Brain microvascular endothelial cell (primary cell): ENCODE data around the gene GPC5.
A peak's percentile ranks its signal among the peaks of the same experiment; 100 is the strongest.
"Not testable (repeated sequence)": the region's sequence is repeated elsewhere in the genome, so short reads cannot be mapped to it uniquely, and the experiment has no call there.

Experiments
- DNase-seq: peaks from one replicate; pipeline ENCODE4 v3.0.0-alpha.2; 2020
- H3K27ac ChIP-seq: fragments of 250-450 bp; sonication (Bioruptor Pico); 2 replicates; pipeline ENCODE4 v1.5.1; 2020; ENCODE audit warnings: mild to moderate bottlenecking, moderate library complexity
- H3K27me3 ChIP-seq: fragments of 250-450 bp; sonication (Bioruptor Pico); replicated peaks from 2 replicates; pipeline ENCODE4 v1.5.1; 2020; ENCODE audit warnings: mild to moderate bottlenecking
- H3K36me3 ChIP-seq: fragments of 250-450 bp; sonication (Bioruptor Pico); replicated peaks from 2 replicates; pipeline ENCODE4 v1.5.1; 2020; ENCODE audit warnings: mild to moderate bottlenecking
- H3K4me3 ChIP-seq: 2 replicates; pipeline ENCODE4 v1.5.1; 2011; ENCODE audit warnings: low read depth, mild to moderate bottlenecking, control low read depth, low read length, moderate library complexity
- CTCF ChIP-seq: IDR thresholded peaks from 2 replicates; pipeline ENCODE4 v1.5.1; 2011; ENCODE audit warnings: low read depth, mild to moderate bottlenecking, moderate library complexity, low read length, control low read depth, inconsistent platforms; ENCODE audit errors: missing control alignments
- in situ Hi-C: cut with HindIII; loops from 2 replicates; pipeline ENCODE4 v1.10.0; 2017; ENCODE audit warnings: low sequenced_read_pairs, low pct_ligation_motif_present

GPC5 gene

GRCh38 chr13:91406619-91407018, 8.2 kb downstream of the GPC5 start:
- peak; percentile 74 for TF ChIP-seq CTCF
- DNase-seq = peak; percentile 37
- in situ Hi-C loops = no loop called here
- Histone ChIP-seq H3K36me3 (no peaks in the 10 kb centered on the region), H3K27ac (no peak overlapping the region), H3K4me3 (no peak overlapping the region), H3K27me3 (peaks cover 2% of the 10 kb centered on the region)

- Histone ChIP-seq H3K27me3 (peaks cover 2% of the 10 kb centered on the region), H3K27ac (no peak overlapping the region), H3K4me3 (no peak overlapping the region), H3K36me3 (no peaks in the 10 kb centered on the region)
- no peak for TF ChIP-seq CTCF
- in situ Hi-C loops = no loop called here
- no peak for DNase-seq
Observed at GRCh38 chr13:91408971-91409370, 10.6 kb downstream of the GPC5 start.

- in situ Hi-C loops, H3K27ac ChIP-seq, H3K27me3 ChIP-seq, DNase-seq, H3K4me3 ChIP-seq, H3K36me3 ChIP-seq: not testable (repeated sequence)
Observed at GRCh38 chr13:91416579-91416978, 18.2 kb downstream of the GPC5 start.

- TF ChIP-seq CTCF = no peak
- DNase-seq = no peak
- Histone ChIP-seq H3K36me3 (no peaks in the 10 kb centered on the region), H3K4me3 (no peak overlapping the region), H3K27me3 (no peaks in the 10 kb centered on the region), H3K27ac (no peak overlapping the region)
- in situ Hi-C loops = no loop called here
Observed at GRCh38 chr13:91417660-91418325, 19.4 kb downstream of the GPC5 start.

GRCh38 chr13:91426913-91427312, 28.5 kb downstream of the GPC5 start:
- DNase-seq = no peak
- Histone ChIP-seq H3K27me3 (no peaks in the 10 kb centered on the region), H3K36me3 (no peaks in the 10 kb centered on the region), H3K27ac (no peak overlapping the region), H3K4me3 (no peak overlapping the region)
- TF ChIP-seq CTCF = no peak
- in situ Hi-C loops = no loop called here

GRCh38 chr13:91438674-91439073, 40.3 kb downstream of the GPC5 start:
- H3K36me3 ChIP-seq, DNase-seq, H3K27me3 ChIP-seq, in situ Hi-C loops, H3K4me3 ChIP-seq, H3K27ac ChIP-seq: not testable (repeated sequence)

GRCh38 chr13:91450913-91451312, 52.5 kb downstream of the GPC5 start:
- H3K27ac ChIP-seq = no peak overlapping the region
- H3K4me3 ChIP-seq = no peak overlapping the region
- no peaks in the 10 kb centered on the region for H3K36me3 ChIP-seq
- no peak for DNase-seq
- TF ChIP-seq CTCF = no peak
- no peaks in the 10 kb centered on the region for H3K27me3 ChIP-seq
- in situ Hi-C loops = no loop called here
